ENCODE measurements around the gene ZNF384.

DNA sequence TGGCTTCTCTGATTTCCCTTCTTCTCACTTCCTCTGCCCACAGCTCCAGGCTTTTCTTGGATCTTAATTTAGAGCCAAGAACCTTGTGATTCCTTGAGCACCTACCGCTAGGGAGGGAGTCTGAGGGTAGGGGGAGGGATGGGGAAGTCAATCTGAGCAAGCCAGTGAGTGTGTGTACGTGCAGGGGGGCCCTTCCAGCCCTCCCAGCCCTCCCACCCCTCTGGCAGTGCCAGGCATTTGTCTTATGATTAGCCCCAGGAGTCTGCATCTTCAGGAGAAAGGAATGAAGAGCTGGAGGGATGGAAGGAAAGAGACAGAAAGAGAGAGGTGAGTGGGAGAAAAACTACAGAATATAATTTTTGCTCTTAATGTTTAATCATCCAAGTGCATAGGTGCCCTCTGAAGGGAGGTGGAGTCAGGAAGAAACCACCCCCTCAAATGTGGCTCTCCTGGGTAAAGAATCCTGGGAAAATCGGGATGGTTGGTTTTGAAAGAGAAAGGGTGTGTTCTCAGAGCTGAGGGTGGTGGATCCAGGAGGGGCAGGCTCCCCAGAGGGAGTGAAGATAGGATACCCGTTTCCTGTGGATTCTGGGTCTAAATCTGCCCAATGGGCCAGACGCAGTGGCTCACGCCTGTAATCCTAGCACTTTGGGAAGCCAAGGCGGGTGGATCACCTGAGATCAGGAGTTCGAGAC, 9.3 kb upstream of the ZNF384 start:
- no peak for TF ChIP-seq NFIC (IDR thresholded peaks at IDR 0.05)
- no peak for TF ChIP-seq CEBPB (IDR thresholded peaks at IDR 0.05)
- no peak for TF ChIP-seq YY1 (IDR thresholded peaks at IDR 0.05; ENCODE audit: low read depth)
- no peak for TF ChIP-seq EP300 (IDR thresholded peaks at IDR 0.05; ENCODE audit: borderline replicate concordance)
- TF ChIP-seq RAD21 (IDR thresholded peaks at IDR 0.05; ENCODE audit: low read depth), result no peak
- no peak for TF ChIP-seq TCF12 (IDR thresholded peaks at IDR 0.05; ENCODE audit: low read depth)

All from Ishikawa (cell line).